Fibroblast of lung (primary cell): ENCODE measurements around the gene SDHC.

Experiments
- EZH2 ChIP-seq: IDR thresholded peaks from 2 replicates; pipeline ENCODE4 v1.5.1; 2012; ENCODE audit warnings: low read length, control low read depth, mild to moderate bottlenecking; ENCODE audit errors: missing control alignments
- TF ChIP-seq, protein P1 (sequence below), 2 donors: IDR thresholded peaks in 1 of 2; conservative IDR thresholded peaks in 1 of 2; 1 replicate in 1 of 2; 2 replicates in 1 of 2; pipeline ENCODE4 v1.5.1; 2011 to 2012; ENCODE audit warnings: low read length in 2 of 2, control low read depth in 1 of 2, inconsistent platforms in 1 of 2, low read depth in 1 of 2, mild to moderate bottlenecking in 1 of 2

GRCh38 chr1:161273402-161273801, 40.8 kb upstream of the SDHC start:
- TF ChIP-seq, protein P1, sequence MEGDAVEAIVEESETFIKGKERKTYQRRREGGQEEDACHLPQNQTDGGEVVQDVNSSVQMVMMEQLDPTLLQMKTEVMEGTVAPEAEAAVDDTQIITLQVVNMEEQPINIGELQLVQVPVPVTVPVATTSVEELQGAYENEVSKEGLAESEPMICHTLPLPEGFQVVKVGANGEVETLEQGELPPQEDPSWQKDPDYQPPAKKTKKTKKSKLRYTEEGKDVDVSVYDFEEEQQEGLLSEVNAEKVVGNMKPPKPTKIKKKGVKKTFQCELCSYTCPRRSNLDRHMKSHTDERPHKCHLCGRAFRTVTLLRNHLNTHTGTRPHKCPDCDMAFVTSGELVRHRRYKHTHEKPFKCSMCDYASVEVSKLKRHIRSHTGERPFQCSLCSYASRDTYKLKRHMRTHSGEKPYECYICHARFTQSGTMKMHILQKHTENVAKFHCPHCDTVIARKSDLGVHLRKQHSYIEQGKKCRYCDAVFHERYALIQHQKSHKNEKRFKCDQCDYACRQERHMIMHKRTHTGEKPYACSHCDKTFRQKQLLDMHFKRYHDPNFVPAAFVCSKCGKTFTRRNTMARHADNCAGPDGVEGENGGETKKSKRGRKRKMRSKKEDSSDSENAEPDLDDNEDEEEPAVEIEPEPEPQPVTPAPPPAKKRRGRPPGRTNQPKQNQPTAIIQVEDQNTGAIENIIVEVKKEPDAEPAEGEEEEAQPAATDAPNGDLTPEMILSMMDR (conservative IDR thresholded peaks at IDR 0.05 in 1 of 2, IDR thresholded peaks at IDR 0.05 in 1 of 2; ENCODE audit: low read depth in 1 of 2, low read length in 2 of 2), result no peak
- no peak for TF ChIP-seq EZH2
